Measurements from ENCODE around the gene MDK.

Gene MDK

GRCh38 chr11:46402957-46403902 lies 21.8 kb downstream of the MDK start:
- no peak for DNase-seq (ENCODE audit: low read depth in 2 of 2)

- no peak for DNase-seq (ENCODE audit: low read depth in 2 of 2)
Observed at GRCh38 chr11:46404476-46405017, 23.1 kb downstream of the MDK start.

- DNase-seq (ENCODE audit: low read depth in 2 of 2), result no peak
Observed at GRCh38 chr11:46407635-46408034, 26.2 kb downstream of the MDK start.

GRCh38 chr11:46408407-46408986 lies 27.0 kb downstream of the MDK start:
- no peak for DNase-seq (ENCODE audit: low read depth in 2 of 2)

GRCh38 chr11:46410021-46410420 lies 28.6 kb downstream of the MDK start:
- DNase-seq (ENCODE audit: low read depth in 2 of 2), result no peak

GRCh38 chr11:46413760-46414465 lies 32.4 kb downstream of the MDK start:
- DNase-seq (ENCODE audit: low read depth in 2 of 2), result no peak

GRCh38 chr11:46414466-46414796 lies 33.0 kb downstream of the MDK start:
- DNase-seq (ENCODE audit: low read depth in 2 of 2), result no peak

- no peak for DNase-seq (ENCODE audit: low read depth in 2 of 2)
Observed at GRCh38 chr11:46414879-46415278, 33.4 kb downstream of the MDK start.

- DNase-seq (ENCODE audit: low read depth in 2 of 2), result no peak
Observed at GRCh38 chr11:46417711-46418110, 36.2 kb downstream of the MDK start.

GRCh38 chr11:46418751-46419150 lies 37.3 kb downstream of the MDK start:
- no peak for DNase-seq (ENCODE audit: low read depth in 2 of 2)

- no peak for DNase-seq (ENCODE audit: low read depth in 2 of 2)
Observed at GRCh38 chr11:46420513-46420912, 39.0 kb downstream of the MDK start.

- no peak for DNase-seq (ENCODE audit: low read depth in 2 of 2)
Observed at GRCh38 chr11:46421257-46421880, 39.9 kb downstream of the MDK start.

- DNase-seq (ENCODE audit: low read depth in 2 of 2), result no peak
Observed at GRCh38 chr11:46422588-46422987, 41.1 kb downstream of the MDK start.

- DNase-seq (ENCODE audit: low read depth in 2 of 2), result no peak
Observed at GRCh38 chr11:46426233-46426991, 44.9 kb downstream of the MDK start.

- no peak for DNase-seq (ENCODE audit: low read depth in 2 of 2)
Observed at GRCh38 chr11:46427364-46427763, 45.9 kb downstream of the MDK start.

GRCh38 chr11:46429717-46430116 lies 48.2 kb downstream of the MDK start:
- no peak for DNase-seq (ENCODE audit: low read depth in 2 of 2)

GRCh38 chr11:46431211-46431610 lies 49.7 kb downstream of the MDK start:
- no peak for DNase-seq (ENCODE audit: low read depth in 2 of 2)

Data from stimulated activated CD4-positive, alpha-beta T cell treated with anti-CD3 and anti-CD28 coated beads, Interleukin-4, amount 100 ng/mL, for 48 hours (primary cell).